ENCODE results near the gene FGFR3. TPM values are rescaled to one million over a fixed set of nuclear protein-coding genes. Genes with fewer than 3 reads are reported as not detected.

FGFR3 gene
- total RNA-seq, 1 donor from 2014 or later: 2.9 TPM

- ATAC-seq (ENCODE audit: poor library complexity) (no peak), DNase-seq (no peak)
- intact Hi-C loops (cut with DNase I): no loop called here
Observed at GRCh38 chr4:1796486-1797204, 3.6 kb downstream of the FGFR3 start.

GRCh38 chr4:1797298-1797860 lies 4.3 kb downstream of the FGFR3 start:
- intact Hi-C loops (cut with DNase I): no loop called here
- no peak for ATAC-seq (ENCODE audit: poor library complexity)
- no peak for DNase-seq

- intact Hi-C loops (cut with DNase I): no loop called here
- DNase-seq (no peak), ATAC-seq (ENCODE audit: poor library complexity) (no peak)
Observed at GRCh38 chr4:1797861-1798579, 4.9 kb downstream of the FGFR3 start.

GRCh38 chr4:1798580-1799386 lies 5.7 kb downstream of the FGFR3 start:
- no peak for ATAC-seq (ENCODE audit: poor library complexity)
- no peak for DNase-seq
- intact Hi-C loops (cut with DNase I): no loop called here

GRCh38 chr4:1799387-1800375 lies 6.6 kb downstream of the FGFR3 start:
- DNase-seq (no peak), ATAC-seq (ENCODE audit: poor library complexity) (no peak)
- intact Hi-C loops (cut with DNase I): no loop called here

- intact Hi-C loops (cut with DNase I): no loop called here
- ATAC-seq (ENCODE audit: poor library complexity): no peak
- DNase-seq: no peak
Observed at GRCh38 chr4:1800805-1801204, 7.7 kb downstream of the FGFR3 start.

GRCh38 chr4:1801286-1801958 lies 8.3 kb downstream of the FGFR3 start:
- DNase-seq (no peak), ATAC-seq (ENCODE audit: poor library complexity) (no peak)
- intact Hi-C loops (cut with DNase I): no loop called here

GRCh38 chr4:1802151-1802715 lies 9.1 kb downstream of the FGFR3 start:
- intact Hi-C loops (cut with DNase I): no loop called here

GRCh38 chr4:1802720-1803522 lies 9.8 kb downstream of the FGFR3 start:
- ATAC-seq (ENCODE audit: poor library complexity): no peak
- intact Hi-C loops (cut with DNase I): no loop called here
- no peak for DNase-seq

More at GRCh38 chr4:1802151-1802715, 9.1 kb downstream of the FGFR3 start:
- DNase-seq: no peak
- ATAC-seq (ENCODE audit: poor library complexity): no peak

- no peak for DNase-seq
- intact Hi-C loops (cut with DNase I): no loop called here
Observed at GRCh38 chr4:1803523-1804423, 10.7 kb downstream of the FGFR3 start.

GRCh38 chr4:1804638-1805492 lies 11.8 kb downstream of the FGFR3 start:
- ATAC-seq (ENCODE audit: poor library complexity) (no peak), DNase-seq (no peak)
- intact Hi-C loops (cut with DNase I): no loop called here

More at GRCh38 chr4:1803523-1804423, 10.7 kb downstream of the FGFR3 start:
- no peak for ATAC-seq (ENCODE audit: poor library complexity)

- intact Hi-C loops (cut with DNase I): no loop called here
- ATAC-seq (ENCODE audit: poor library complexity) (no peak), DNase-seq (no peak)
Observed at GRCh38 chr4:1805493-1806222, 12.6 kb downstream of the FGFR3 start.

- intact Hi-C loops (cut with DNase I): no loop called here
- DNase-seq (no peak), ATAC-seq (ENCODE audit: poor library complexity) (no peak)
Observed at GRCh38 chr4:1806223-1806564, 13.1 kb downstream of the FGFR3 start.

Data from Right ventricle myocardium superior (tissue), 1 donor.